SK-N-MC (cell line): ENCODE results near the gene BLNK.

Source experiments
- EZH2 ChIP-seq: fragments of 200-600 bp; sonication (generic); IDR thresholded peaks from one replicate; pipeline ENCODE4 v1.6.1; 2017; ENCODE audit warnings: antibody characterized with exemption
- POLR2AphosphoS5 ChIP-seq: IDR thresholded peaks from 2 replicates; pipeline ENCODE4 v1.6.1; 2012; ENCODE audit warnings: mild to moderate bottlenecking, low read depth, low read length, borderline replicate concordance

DNA sequence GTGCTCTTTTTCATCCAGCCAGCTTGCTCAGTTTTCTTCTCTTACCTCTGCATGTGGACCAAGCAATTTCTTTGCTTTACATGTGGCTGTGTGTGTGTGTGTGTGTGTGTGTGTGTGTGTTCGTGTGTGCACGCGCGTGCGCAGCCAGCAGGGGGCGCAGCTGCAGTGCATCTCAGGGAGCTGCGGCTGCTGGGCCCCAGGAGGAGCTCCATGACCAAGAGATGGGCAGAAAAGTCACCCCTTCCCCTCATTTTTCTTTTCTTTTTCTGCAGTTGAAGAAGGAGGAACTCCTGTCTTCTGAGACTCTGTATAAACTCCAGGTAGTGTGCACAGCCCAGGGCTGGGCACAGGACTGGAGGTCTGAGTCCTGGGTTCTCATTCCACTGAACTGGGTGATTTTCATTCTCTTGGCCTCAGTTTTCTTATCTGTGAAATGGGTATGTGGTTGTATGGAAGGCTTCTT, 41.8 kb downstream of the BLNK start:
- TF ChIP-seq EZH2 (no peak), POLR2AphosphoS5 (no peak)
